ENCODE data around the gene SLC35A3.

GRCh38 chr1:100037927-100038659, 68.3 kb downstream of the SLC35A3 start:
- TF ChIP-seq CTCF (IDR thresholded peaks at IDR 0.05) = no peak
- peak in 2 of 3 donors; percentile 71 to 73 for TF ChIP-seq POLR2AphosphoS5 (IDR thresholded peaks at IDR 0.05)
- peak in 1 of 2 donors; percentile 83 for TF ChIP-seq POLR2A (IDR thresholded peaks at IDR 0.05)
